GM12873 (cell line): Measurements from ENCODE around the gene CNTN5.

Source experiments
- CTCF ChIP-seq: IDR thresholded peaks from 2 replicates; pipeline ENCODE4 v1.5.1; 2012; ENCODE audit warnings: low read depth, mild to moderate bottlenecking, moderate library complexity, low read length, control low read depth; ENCODE audit not compliant: insufficient read depth; ENCODE audit errors: missing control alignments

CNTN5 gene

GRCh38 chr11:99494065-99494464 is 473.3 kb downstream of the CNTN5 start:
- TF ChIP-seq CTCF: no peak

GRCh38 chr11:99501655-99502054 is 480.9 kb downstream of the CNTN5 start:
- TF ChIP-seq CTCF: no peak

- no peak for TF ChIP-seq CTCF
Observed at GRCh38 chr11:99505316-99505715, 484.6 kb downstream of the CNTN5 start.

GRCh38 chr11:99505831-99506230 is 485.1 kb downstream of the CNTN5 start:
- TF ChIP-seq CTCF: no peak

GRCh38 chr11:99509863-99510262 is 489.1 kb downstream of the CNTN5 start:
- TF ChIP-seq CTCF: no peak

GRCh38 chr11:99513368-99513767 is 492.6 kb downstream of the CNTN5 start:
- TF ChIP-seq CTCF: no peak

- no peak for TF ChIP-seq CTCF
Observed at GRCh38 chr11:99519095-99519494, 498.3 kb downstream of the CNTN5 start.
